Mononuclear cell (primary cell): ENCODE measurements around the gene CLDND2. TPM values are rescaled to one million over a fixed set of nuclear protein-coding genes. Genes with fewer than 3 reads are reported as not detected.

ENCODE experiments used
- H3K27me3 ChIP-seq: 2 replicates; pipeline ENCODE4 v1.6.0; 2011; ENCODE audit warnings: low read length, control low read depth; ENCODE audit not compliant: insufficient read depth
- H3K4me1 ChIP-seq: 2 replicates; pipeline ENCODE4 v1.5.1; 2011; ENCODE audit warnings: mild to moderate bottlenecking, low read length, control low read depth; ENCODE audit not compliant: insufficient read depth
- H3K4me3 ChIP-seq: 2 replicates; pipeline ENCODE4 v1.5.1; 2011; ENCODE audit warnings: mild to moderate bottlenecking, low read length, moderate library complexity
- H3K9me3 ChIP-seq: 2 replicates; pipeline ENCODE4 v1.5.1; 2011; ENCODE audit warnings: low read depth, mild to moderate bottlenecking, control low read depth, low read length
- total RNA-seq: library from RNA; depleted of rRNA; stranded (reverse); fragments of >200 nt; gene quantifications from one replicate; pipeline ENCODE4 v1.2.3, GENCODE V29; 2012

Gene CLDND2
- total RNA-seq, 1 donor, result 0.10 TPM

DNA sequence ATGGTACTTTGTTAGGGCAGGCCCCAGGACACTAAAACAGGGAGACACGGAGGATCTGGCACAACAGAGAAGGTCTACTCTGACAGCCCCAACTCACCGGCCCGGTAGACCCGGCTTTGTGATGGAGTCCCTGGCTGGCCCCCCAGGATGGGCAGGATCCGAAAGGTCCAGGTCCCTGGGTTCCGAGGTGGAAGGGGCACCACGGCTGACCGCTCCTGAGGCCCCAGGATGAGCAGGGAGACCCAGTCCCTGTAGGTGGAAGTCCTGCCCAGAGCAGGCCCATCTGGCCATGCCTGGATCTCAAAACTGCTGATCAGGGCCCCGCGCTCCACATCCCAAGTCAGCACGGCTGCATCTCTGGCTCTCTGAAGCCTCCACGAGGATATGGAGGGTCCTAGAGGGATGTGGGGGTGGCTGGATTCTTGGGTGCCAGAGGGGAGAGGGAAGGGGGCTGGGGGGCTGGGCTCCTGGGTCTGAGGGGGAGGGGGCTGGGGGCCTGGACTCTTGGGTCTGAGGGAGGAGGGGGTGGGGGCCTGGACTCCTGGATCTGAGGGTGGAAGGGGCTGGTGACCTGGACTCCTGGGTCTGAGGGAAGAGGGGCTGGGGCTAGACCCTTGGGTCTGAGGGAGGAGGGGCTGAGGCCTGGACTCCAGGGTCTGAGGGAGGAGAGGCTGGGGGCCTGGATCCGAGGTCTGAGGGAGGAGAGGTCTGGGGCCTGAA, 31.5 kb downstream of the CLDND2 start:
- Histone ChIP-seq H3K4me1 (peaks cover 17% of the 10 kb centered on the region), H3K4me3 (no peak overlapping the region), H3K9me3 (no peaks in the 10 kb centered on the region), H3K27me3 (no peaks in the 10 kb centered on the region)

DNA sequence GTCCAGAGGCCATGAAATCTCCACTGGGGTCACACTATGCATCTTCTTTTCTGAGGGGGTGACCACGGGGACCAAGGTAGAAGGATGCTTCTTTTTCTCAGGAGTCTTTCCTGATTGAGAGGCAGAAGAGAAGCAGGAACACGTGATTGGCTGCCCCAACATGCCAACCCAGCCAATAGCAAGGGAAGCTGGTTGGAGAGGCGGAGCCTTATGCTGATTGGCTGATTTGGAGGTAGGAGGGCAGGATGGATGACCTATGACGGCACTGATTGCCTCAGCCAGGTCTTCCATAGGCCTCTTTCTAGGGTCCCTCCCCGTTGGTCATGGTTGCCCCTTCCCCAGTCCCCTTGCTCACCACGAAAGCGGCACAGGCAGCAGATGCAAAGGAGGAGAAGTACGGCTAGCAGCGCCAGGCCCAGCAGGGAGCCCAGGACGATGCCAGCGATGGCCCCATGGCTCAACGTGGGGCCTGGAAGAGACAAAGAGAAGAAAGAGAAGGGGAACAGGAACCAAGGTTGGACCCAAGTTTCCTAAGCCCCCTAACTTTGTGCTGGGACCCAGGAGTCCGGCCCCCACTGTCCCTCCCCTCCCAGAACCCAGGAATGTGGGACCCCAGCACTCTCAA, 34.9 kb downstream of the CLDND2 start:
- H3K9me3 ChIP-seq, result no peaks in the 10 kb centered on the region
- H3K4me3 ChIP-seq, result no peak overlapping the region
- peaks cover 4% of the 10 kb centered on the region for H3K27me3 ChIP-seq
- H3K4me1 ChIP-seq, result peaks cover 5% of the 10 kb centered on the region

- Histone ChIP-seq H3K9me3 (no peaks in the 10 kb centered on the region), H3K4me3 (no peak overlapping the region), H3K27me3 (peaks cover 22% of the 10 kb centered on the region), H3K4me1 (peaks cover 16% of the 10 kb centered on the region)
Measured at GRCh38 chr19:51331716-51332115, 37.1 kb downstream of the CLDND2 start.

GRCh38 chr19:51331193-51331592, 37.6 kb downstream of the CLDND2 start:
- Histone ChIP-seq H3K27me3 (peaks cover 23% of the 10 kb centered on the region), H3K4me3 (no peak overlapping the region), H3K9me3 (no peaks in the 10 kb centered on the region), H3K4me1 (peaks cover 16% of the 10 kb centered on the region)

DNA sequence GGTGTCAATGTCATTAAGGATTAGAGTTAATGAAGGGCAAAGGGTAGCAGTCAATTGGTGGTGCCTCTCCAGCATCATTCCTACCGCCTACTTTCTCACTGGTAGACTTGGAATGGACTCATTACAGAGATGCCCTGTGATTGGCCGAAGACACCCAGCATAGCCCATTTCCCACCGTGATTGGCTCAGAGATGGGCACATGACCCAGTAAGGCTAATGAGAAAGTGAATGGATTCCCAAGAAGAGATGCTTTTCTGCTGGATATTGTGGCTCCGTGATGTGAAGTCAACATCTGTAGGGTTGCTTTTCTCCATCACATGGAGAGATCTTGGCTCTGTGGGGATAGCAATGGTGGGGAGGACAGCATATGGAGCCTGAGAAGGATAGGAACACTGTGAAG, 38.4 kb downstream of the CLDND2 start:
- H3K9me3 ChIP-seq, result no peaks in the 10 kb centered on the region
- H3K27me3 ChIP-seq, result peaks cover 29% of the 10 kb centered on the region
- H3K4me3 ChIP-seq, result no peak overlapping the region
- peaks cover 16% of the 10 kb centered on the region for H3K4me1 ChIP-seq

DNA sequence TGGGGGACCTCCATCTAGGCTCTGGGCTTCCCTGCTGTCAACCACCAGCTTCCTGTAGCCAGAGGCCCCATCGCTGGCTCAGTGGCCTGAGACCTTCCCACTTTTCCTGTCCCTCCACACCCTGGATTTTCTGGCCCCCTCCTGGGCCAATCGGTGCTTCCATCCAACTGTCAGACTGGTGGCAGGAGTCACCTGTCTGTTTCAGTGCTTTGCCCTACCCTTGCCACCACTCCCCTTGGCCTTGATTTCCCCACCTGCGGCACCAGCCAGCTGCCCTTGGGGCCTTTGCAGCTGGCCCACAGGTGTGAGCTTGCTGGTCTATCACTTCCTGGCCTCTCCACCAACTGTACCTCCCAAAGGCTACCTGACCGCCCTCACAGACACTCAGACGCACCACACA, 39.4 kb downstream of the CLDND2 start:
- Histone ChIP-seq H3K27me3 (peaks cover 29% of the 10 kb centered on the region), H3K4me1 (peaks cover 16% of the 10 kb centered on the region), H3K9me3 (no peaks in the 10 kb centered on the region), H3K4me3 (no peak overlapping the region)

GRCh38 chr19:51327066-51328001, 41.5 kb downstream of the CLDND2 start:
- H3K27me3 ChIP-seq, result peaks cover 29% of the 10 kb centered on the region
- no peaks in the 10 kb centered on the region for H3K9me3 ChIP-seq
- H3K4me1 ChIP-seq, result peaks cover 16% of the 10 kb centered on the region
- H3K4me3 ChIP-seq, result no peak overlapping the region

DNA sequence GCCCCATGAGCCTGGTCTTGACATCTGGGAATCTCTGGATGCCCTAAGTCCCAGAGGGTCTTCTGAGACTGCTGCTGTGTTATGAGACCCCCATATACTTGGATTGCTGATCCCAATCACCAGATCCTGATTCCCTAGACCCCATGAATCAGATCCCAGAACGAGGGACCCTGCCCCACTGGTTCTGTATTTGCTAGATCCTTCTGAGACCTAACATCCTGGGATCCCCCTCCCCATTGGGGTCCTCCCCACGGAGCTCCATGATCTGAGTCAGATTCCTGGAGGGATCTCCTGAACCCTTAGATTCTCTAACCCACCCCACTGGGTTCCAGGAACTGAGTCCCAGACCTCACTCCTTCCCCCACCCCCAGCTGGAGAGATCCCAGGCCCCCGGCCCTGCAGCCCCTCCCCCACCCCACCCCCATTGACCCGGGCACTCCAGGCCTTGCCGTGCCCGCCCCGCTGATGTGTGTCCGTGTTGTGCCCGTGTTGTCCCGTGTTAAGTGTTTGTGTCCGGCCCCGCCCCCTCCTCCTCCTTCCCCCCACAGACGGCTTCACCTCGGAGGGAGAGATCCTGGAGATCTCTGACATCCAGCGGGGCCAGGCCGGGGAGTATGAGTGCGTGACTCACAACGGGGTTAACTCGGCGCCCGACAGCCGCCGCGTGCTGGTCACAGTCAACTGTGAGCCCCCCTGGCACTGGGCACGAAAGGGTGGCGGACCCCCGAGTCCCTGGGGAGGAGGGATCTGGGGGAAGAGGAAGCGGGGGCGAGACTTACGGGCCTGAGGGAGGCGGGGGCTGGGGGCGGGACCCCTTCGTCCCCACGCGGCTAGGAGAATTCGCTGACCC, 42.4 kb downstream of the CLDND2 start:
- H3K4me1 ChIP-seq, result peaks cover 16% of the 10 kb centered on the region
- H3K4me3 ChIP-seq, result no peak overlapping the region
- H3K27me3 ChIP-seq, result peaks cover 29% of the 10 kb centered on the region
- no peaks in the 10 kb centered on the region for H3K9me3 ChIP-seq

DNA sequence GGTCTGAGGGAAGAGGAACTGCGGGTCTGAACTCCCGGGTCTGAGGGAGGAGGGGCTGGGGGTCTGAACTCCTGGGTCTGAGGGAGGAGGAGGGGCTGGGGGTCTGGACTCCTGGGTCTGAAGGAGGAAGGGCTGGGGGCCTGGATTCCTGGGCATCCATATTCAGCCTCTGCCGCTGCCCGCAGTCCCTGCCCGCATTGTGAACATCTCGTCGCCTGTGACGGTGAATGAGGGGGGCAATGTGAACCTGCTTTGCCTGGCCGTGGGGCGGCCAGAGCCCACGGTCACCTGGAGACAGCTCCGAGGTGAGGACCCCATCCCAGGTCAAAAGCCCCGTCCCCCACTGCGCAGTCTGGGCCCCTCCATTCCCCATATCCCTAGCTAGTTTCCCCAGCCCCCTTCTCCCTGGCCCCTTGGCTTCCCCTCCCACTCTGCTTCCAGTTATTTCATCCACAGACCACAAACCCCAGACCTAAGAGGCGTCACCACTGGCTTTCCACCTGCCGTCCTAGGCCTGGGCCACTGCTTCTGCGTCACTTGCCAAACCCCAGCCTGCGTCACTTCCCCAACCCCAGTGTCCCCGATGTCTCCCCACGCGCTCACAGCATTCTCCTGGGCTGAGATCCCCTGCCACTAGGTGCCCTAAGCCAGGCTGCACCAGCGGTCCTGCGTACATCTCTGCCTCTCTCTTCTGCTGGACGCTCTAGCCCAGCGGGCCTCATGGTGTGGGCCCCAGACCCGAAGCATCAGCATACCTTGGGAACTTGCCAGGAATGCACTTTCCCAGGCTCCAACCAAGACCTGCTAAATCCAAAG, 43.4 kb downstream of the CLDND2 start:
- Histone ChIP-seq H3K27me3 (peaks cover 29% of the 10 kb centered on the region), H3K4me3 (no peak overlapping the region), H3K4me1 (peaks cover 16% of the 10 kb centered on the region), H3K9me3 (no peaks in the 10 kb centered on the region)

DNA sequence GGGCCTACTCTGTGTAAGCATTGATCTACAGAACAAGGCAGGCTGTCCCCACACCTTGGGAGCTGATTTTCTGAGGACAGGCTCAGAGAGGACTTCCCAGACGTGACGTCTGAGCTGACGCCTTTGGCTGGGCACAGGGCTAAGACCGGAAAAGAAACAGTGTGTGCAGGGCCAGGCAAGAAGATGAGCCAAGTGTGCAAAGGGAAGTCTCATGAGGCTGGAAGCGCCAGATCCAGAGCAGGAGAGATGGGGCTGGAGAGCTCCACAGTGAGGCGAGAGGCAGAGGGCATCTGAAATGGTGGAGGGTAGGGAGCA, 44.7 kb downstream of the CLDND2 start:
- no peak overlapping the region for H3K4me3 ChIP-seq

GRCh38 chr19:51323481-51324166, 45.2 kb downstream of the CLDND2 start:
- no peak overlapping the region for H3K4me3 ChIP-seq
- peaks cover 16% of the 10 kb centered on the region for H3K4me1 ChIP-seq
- no peaks in the 10 kb centered on the region for H3K9me3 ChIP-seq
- peaks cover 22% of the 10 kb centered on the region for H3K27me3 ChIP-seq

More for the DNA sequence above, 44.7 kb downstream of the CLDND2 start:
- no peaks in the 10 kb centered on the region for H3K9me3 ChIP-seq
- H3K4me1 ChIP-seq, result peaks cover 16% of the 10 kb centered on the region
- peaks cover 25% of the 10 kb centered on the region for H3K27me3 ChIP-seq

DNA sequence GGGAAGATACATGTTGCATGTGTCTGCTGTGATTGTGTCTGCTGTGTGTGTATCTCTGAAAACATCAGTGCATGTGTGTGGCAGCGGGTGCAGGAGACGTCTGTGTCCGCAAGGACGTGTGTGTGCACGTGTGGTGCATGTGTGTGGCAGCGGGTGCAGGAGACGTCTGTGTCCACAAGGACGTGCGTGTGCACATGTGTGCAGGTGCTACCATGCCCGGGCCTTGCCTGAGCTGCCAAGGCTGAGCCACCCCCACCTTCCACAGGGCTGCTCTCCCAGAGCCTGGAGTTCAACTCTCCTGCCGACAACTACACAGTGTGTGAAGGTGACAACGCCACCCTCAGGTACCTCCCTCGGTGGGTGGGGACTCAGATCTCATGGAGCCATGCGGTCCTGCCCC, 47.0 kb downstream of the CLDND2 start:
- H3K9me3 ChIP-seq, result no peaks in the 10 kb centered on the region
- no peak overlapping the region for H3K4me3 ChIP-seq
- H3K4me1 ChIP-seq, result no peaks in the 10 kb centered on the region
- peaks cover 7% of the 10 kb centered on the region for H3K27me3 ChIP-seq

DNA sequence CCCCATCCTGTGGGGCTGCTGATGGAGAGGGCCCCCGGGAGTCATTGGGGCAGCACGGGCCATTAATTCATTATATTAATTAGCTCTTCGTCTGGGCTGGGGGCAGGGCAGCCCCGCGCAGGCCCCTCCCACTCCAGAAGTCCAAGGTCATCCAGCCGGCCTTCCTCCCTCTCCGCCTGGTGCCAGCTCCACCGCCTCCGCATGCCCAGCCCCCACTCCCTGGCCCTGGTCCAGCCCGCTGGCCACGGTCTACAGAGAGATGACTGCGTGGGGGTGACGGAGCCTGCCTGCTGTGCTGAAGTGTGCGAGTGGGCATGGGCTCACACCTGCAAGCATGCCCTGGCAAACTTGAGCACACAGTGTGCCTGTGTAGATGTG, 48.5 kb downstream of the CLDND2 start:
- H3K4me1 ChIP-seq, result no peaks in the 10 kb centered on the region
- no peak overlapping the region for H3K4me3 ChIP-seq
- no peaks in the 10 kb centered on the region for H3K27me3 ChIP-seq
- no peaks in the 10 kb centered on the region for H3K9me3 ChIP-seq
